HUES64 (cell line): Measurements from ENCODE around the gene U2SURP.

Source experiments
- H3K27ac ChIP-seq: 2 replicates; pipeline ENCODE4 v1.7.0; 2013; ENCODE audit warnings: low read depth, low read length, inconsistent platforms
- H3K27me3 ChIP-seq: 2 replicates; pipeline ENCODE4 v1.6.1; 2013; ENCODE audit warnings: mild to moderate bottlenecking, low read length; ENCODE audit not compliant: insufficient read depth
- H3K36me3 ChIP-seq: 2 replicates; pipeline ENCODE4 v1.6.1; 2013; ENCODE audit warnings: mild to moderate bottlenecking, low read length; ENCODE audit not compliant: insufficient read depth
- H3K4me1 ChIP-seq: 2 replicates; pipeline ENCODE4 v1.6.1; 2013; ENCODE audit warnings: mild to moderate bottlenecking, low read length, moderate library complexity; ENCODE audit not compliant: insufficient read depth
- H3K4me3 ChIP-seq: 2 replicates; pipeline ENCODE4 v1.5.1; 2013; ENCODE audit warnings: mild to moderate bottlenecking, low read length, moderate library complexity
- H3K9ac ChIP-seq: 2 replicates; pipeline ENCODE4 v1.6.1; 2013; ENCODE audit warnings: mild to moderate bottlenecking, low read depth, low read length
- H3K9me3 ChIP-seq: 2 replicates; pipeline ENCODE4 v1.6.1; 2013; ENCODE audit warnings: low read depth, low read length; ENCODE audit not compliant: insufficient read depth
- WGBS: fragments of 150-250, 120-280 bp; methylation state at CpG from one replicate; pipeline ENCODE4 v1.1.7; 2013; ENCODE audit warnings: missing lambda C conversion rate; 5-methylcytosine and 5-hydroxymethylcytosine counted together

Gene U2SURP

DNA sequence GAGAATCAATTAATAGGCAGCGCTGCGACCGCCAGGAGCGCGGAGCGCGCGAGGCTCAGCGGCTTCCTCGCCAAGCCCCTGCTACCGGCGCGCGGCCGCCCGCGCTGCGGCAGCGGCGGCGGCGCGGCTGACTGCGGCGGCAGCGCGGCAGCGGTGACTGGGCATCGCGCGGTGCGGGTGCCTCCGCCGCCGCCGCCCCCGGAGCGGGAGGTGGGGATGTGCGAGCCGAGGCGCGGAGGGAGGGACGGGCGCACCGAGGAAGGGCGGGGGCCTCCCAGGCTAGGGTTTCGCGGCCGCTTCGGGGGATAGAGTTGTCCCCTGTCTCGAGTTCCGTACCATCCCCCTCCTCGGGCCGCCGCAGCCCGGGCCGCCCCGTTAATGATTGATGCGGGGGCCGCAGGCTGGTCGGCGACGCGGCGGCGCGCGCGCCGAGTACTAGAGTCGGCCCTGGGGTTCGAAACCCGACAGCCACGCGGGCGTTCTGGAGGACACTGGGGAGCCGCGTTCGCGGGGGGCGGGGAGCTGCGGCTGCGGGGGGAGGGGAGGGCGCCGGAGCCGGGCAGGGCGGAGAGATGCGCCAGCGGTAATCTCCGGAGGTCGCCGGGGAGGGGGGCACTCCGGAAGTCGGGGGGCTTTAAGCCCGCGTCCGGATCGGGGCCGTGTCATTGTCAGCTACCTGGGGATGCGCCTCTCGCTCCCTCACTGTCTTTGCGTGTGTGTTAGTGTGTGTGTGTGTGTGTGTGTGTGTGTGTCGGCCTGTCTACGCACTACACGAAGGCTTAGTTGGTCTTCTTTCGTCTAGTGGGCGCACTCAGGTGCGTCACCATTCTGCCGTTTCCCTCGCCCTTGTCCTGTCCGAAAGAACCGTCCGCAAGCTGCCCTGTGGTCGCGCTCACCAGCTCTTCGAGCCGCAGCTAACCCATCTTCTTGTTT, 37.6 kb upstream of the U2SURP start, which contains the start of gene PAQR9:
PAQR9 (minus strand) TSS at position 159 of the 933 bp plus-strand sequence. CDS start 338 bp downstream, outside the sequence.
- H3K4me3 ChIP-seq, result peak within 1 kb of the TSS; percentile 67
- H3K9ac ChIP-seq, result peak within 1 kb of the TSS; percentile 71
- WGBS, result 1% methylated on average over 117 of the region's 117 CpGs
- H3K9me3 ChIP-seq, result no peaks in the 10 kb centered on the region
- no peaks in the 10 kb centered on the region for H3K36me3 ChIP-seq
- peaks cover 44% of the 10 kb centered on the region for H3K27me3 ChIP-seq
- H3K4me1 ChIP-seq, result peaks cover 7% of the 10 kb centered on the region; the same call in 1 of the 2 replicates
- H3K27ac ChIP-seq, result no peak within 1 kb of the TSS

DNA sequence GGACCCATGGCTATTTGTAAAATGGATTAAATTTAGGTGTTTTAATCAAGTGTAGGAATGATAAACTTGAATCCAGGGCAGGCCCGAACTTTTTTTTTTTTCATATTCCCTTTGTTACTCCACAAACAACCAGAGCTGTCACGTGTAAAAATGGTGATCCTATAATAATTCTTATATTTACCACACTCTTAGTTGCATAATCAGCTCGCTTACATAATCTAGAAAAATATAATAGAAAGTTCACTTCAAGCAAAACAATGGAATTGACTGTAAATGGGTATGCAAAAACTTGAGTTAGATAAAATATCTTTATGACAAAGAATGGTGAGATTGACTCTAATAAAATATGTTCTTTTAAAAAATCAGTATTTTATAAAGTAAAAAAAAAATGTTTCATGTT, 35.8 kb upstream of the U2SURP start:
- WGBS, result 100% methylated on average over 1 of the region's 3 CpGs
- no peak overlapping the region for H3K27ac ChIP-seq
- no peak overlapping the region for H3K9ac ChIP-seq
- H3K4me3 ChIP-seq, result no peak overlapping the region
- no peaks in the 10 kb centered on the region for H3K36me3 ChIP-seq
- H3K9me3 ChIP-seq, result no peaks in the 10 kb centered on the region
- peaks cover 44% of the 10 kb centered on the region for H3K27me3 ChIP-seq
- peaks cover 7% of the 10 kb centered on the region; the same call in 1 of the 2 replicates for H3K4me1 ChIP-seq

DNA sequence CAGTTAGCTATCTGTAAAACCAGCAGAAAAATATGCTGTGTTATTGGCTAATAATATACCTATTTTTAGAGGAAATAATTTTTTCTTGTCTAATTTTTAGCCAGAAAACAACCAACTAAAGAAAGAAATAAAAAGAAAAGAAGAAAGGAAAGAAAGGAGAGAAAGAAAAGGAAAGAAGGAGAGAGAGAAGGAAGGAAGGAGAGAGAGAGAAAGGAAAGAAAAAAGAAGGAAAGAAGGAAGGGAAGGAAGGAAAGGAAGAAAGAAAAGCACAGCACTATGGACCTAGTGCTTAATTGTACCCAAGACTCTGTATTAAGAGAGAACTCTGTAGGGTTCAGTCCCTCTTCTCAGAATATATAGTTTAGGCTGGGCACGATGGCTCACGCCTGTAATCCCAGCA, 34.6 kb upstream of the U2SURP start:
- Histone ChIP-seq H3K9me3 (no peaks in the 10 kb centered on the region), H3K4me3 (no peak overlapping the region), H3K27ac (no peak overlapping the region), H3K4me1 (peaks cover 1% of the 10 kb centered on the region; the same call in 1 of the 2 replicates), H3K36me3 (no peaks in the 10 kb centered on the region), H3K27me3 (peaks cover 38% of the 10 kb centered on the region), H3K9ac (no peak overlapping the region)
- WGBS, result 95% methylated on average over 2 of the region's 2 CpGs

DNA sequence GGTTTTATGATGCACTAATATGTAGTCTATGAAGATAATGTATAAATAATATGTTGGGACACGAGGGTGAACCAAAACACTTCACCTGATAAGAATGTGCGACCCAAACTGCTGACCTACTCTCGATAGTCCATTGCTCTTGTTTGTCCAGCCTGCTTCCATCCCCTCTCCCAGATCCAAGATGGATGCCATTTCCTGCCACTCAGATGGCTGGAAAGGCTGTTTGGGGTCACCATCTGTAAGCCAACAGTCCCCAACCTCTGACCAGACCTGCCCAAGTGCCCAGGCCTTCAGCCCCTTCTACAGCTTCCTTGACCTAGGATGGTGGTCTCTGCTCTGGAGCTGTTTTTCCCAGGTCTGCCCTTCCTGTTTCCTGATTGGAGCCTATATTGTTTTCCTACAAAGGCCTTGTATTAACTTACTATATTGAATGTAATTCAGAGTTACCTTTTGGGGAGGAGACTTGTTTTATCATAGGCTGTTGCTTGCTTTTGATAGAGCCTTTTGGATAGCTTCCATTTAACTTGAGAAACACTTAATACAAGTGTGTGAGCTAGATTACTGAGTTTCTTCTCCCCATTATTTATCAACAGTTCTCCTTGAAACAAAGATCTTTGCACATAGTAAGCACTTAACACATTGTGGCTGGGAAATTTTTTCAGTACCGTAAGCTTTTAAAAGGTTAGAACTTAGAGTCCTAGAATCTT, 32.9 kb upstream of the U2SURP start:
- 94% methylated on average over 4 of the region's 4 CpGs for WGBS
- Histone ChIP-seq H3K9ac (no peak overlapping the region), H3K4me3 (no peak overlapping the region), H3K36me3 (no peaks in the 10 kb centered on the region), H3K4me1 (no peaks in the 10 kb centered on the region), H3K27ac (no peak overlapping the region), H3K27me3 (peaks cover 23% of the 10 kb centered on the region), H3K9me3 (no peaks in the 10 kb centered on the region)

DNA sequence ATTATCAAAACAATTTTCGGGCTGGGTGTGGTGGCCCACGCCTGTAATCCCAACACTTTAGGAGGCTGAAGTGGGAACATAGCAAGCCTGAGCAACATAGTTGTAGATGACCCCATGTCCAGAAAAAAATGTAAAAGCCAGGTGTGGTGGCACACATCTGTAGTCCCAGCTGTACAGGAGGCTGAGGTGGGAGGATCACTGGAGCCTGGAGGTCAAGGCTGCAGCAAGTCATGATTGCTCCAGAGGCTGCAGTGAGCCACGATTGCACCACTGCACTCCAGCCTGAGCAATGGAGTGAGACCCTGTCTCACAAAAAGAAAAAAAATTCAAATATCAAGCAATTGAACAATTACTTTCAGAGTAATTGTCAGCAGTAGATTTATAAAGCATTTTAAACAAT, 29.9 kb upstream of the U2SURP start:
- no peaks in the 10 kb centered on the region for H3K36me3 ChIP-seq
- H3K4me3 ChIP-seq, result no peak overlapping the region
- no peak overlapping the region for H3K27ac ChIP-seq
- no peaks in the 10 kb centered on the region for H3K4me1 ChIP-seq
- no peaks in the 10 kb centered on the region for H3K9me3 ChIP-seq
- H3K27me3 ChIP-seq, result peaks cover 2% of the 10 kb centered on the region
- WGBS, result 92% methylated on average over 3 of the region's 3 CpGs
- no peak overlapping the region for H3K9ac ChIP-seq

DNA sequence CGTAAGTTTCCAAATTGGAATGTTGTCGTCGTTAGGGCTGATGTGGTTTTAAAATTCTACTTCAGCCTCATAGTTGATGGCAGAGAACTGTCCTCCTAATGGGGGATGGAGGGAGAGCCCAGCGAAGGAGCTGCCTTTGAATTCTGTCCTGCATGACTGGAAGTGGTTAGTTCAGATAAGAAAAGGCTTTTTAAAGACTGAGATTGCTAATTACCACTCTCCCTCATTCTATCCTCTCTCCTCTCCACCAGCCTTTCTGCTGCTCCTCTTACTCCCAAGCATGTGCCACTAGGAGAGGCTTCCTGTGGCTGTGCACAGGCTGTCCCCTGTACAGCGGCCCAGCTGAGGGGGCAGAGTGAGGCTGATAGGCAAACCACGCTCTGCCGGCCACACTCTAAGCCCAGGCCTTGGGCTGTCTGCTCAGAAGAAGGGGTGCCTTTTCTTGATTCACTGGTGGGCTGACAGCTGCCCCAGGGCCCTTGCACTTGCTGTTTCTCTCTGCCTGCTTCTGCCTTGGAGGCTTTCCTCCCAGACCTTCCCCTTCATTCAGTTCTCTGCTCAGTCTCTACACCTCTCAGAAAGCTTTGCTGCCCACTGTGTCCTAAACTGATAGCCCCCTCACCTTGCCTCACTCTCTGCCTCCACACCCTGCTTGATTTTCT, 29.1 kb upstream of the U2SURP start:
- Histone ChIP-seq H3K9ac (no peak overlapping the region), H3K4me3 (no peak overlapping the region), H3K27ac (no peak overlapping the region), H3K36me3 (no peaks in the 10 kb centered on the region), H3K9me3 (no peaks in the 10 kb centered on the region), H3K27me3 (no peaks in the 10 kb centered on the region), H3K4me1 (no peaks in the 10 kb centered on the region)
- 90% methylated on average over 7 of the region's 7 CpGs for WGBS

DNA sequence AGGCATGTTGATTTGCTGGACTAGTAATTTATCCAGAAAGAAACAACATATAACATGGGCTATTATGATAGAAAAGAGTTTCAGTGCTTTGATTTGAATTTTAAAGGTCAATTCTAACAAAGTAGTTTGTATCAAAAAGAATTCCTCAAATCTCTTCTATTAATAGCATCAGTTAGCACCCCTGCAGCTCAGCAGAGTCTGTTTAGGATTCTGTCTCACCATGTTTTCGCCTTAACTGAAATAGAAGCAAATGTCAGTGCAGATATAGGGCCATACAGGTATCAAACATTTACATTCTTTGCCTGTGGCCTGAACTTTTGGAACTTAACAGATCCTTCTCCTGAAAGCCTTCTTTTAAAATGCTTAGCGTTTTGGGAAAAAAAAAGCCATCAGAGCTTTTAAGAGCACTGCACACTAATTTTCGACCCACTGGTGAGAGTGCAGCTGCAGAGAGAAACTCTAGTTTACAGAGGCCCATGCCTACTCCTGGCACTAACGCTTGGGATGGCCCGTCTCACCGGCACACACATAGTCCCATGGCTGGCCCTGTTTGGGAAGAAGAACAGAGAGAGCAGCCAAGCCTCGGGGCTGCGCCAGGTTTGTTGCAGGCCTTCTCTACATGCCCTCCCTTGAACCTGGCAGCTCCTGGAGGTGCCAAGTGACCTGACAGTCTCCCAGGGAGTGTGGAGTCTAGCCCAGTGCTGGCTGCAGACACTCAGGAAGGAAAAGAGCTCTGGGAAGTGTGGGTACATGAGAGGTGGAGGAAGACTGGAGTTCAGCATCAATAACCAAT, 28.0 kb upstream of the U2SURP start:
- Histone ChIP-seq H3K4me1 (no peaks in the 10 kb centered on the region), H3K9ac (no peak overlapping the region), H3K4me3 (no peak overlapping the region), H3K27me3 (no peaks in the 10 kb centered on the region), H3K9me3 (no peaks in the 10 kb centered on the region), H3K36me3 (no peaks in the 10 kb centered on the region), H3K27ac (no peak overlapping the region)
- WGBS, result 90% methylated on average over 8 of the region's 8 CpGs

DNA sequence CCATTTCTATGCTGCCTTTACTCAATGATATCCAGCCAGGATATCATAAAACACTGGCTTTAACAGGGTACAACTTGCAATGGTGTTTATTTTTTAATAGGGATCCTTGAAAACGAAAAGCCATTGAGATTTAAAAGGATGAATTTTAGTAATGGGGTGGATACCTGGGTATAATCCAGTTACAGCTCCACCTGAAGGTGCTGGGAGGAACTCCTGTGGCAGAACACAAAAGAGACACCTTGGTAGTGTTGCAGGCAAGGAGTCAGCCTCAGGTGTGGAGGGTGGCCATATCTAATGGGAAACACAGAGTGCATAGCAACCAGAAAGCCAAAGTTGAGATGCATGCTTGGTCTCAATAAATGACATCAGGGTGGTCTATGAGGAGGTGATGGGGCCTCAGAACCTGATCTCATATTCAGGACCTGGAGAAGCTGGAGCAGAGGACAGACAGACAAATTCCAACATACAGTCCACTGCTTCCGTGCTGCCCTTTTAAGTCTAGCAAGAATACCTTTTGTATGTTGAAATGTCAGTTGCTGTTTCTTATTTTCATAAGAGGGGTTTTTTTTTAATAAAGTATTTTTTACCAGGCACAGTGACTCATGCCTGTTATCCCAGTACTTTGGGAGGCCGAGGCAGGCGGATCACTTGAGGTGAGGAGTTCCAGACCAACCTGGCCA, 25.9 kb upstream of the U2SURP start:
- Histone ChIP-seq H3K4me3 (no peak overlapping the region), H3K4me1 (no peaks in the 10 kb centered on the region), H3K9me3 (no peaks in the 10 kb centered on the region), H3K27me3 (no peaks in the 10 kb centered on the region), H3K27ac (no peak overlapping the region), H3K36me3 (no peaks in the 10 kb centered on the region), H3K9ac (no peak overlapping the region)
- 96% methylated on average over 4 of the region's 4 CpGs for WGBS

DNA sequence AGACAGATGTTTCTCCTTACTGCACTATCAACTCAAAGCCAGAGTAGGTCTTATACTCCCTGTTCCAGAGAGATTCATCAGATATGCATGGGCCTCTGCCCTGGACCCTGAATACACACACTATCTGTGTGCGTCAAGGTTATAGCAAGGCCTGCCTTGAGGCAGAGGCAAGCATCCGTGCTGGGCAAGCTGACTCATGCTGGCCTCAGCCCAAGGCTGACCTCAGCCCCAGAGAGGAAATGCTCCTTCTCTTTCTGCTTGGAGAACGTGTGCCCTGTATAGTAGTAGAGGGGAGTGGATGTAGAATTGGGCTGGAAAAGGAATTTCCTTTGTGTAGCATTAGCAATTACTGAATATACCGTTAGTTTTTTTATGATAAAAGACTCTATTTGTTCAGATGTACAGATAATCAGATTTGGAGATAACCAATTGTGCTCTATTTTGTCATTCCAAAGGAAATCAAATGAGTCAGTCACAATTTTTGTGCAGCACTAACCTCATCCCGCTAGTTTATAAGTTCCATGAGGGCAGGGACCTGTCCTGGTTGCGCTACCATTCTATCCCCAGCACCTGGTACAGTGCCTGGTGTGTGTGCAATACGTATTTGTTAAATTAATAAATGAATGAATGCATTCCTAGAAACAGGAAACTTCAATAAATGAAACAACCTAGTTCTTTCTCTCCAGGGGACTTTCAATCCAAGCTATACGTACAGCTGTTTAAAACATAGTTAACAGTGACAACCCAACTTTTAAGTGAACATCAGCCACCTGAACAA, 24.6 kb upstream of the U2SURP start:
- Histone ChIP-seq H3K4me3 (no peak overlapping the region), H3K4me1 (peaks cover 7% of the 10 kb centered on the region), H3K9ac (no peak overlapping the region), H3K27ac (no peak overlapping the region), H3K27me3 (no peaks in the 10 kb centered on the region), H3K36me3 (no peaks in the 10 kb centered on the region), H3K9me3 (no peaks in the 10 kb centered on the region)
- 77% methylated on average over 7 of the region's 8 CpGs for WGBS

DNA sequence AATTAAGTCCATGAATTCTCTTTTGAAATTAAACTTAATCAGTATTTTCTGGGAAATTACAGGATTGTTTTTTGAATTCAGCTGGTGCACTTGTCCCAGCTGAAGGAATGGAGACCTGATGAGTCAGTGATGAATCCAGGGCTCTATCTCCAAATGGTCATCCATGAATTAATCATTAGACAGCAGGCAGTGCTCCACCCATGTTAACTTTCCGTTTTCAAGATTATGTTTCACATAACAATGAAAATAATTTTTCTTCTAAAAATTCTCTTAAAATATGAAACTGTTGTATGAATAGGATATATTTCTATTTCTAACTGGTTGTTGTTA, 24.0 kb upstream of the U2SURP start:
- no CpG with 5 or more reads among the region's 1 CpG for WGBS
- Histone ChIP-seq H3K27ac (no peak overlapping the region), H3K4me1 (peaks cover 13% of the 10 kb centered on the region)

More for the DNA sequence above, 24.0 kb upstream of the U2SURP start:
- no peaks in the 10 kb centered on the region for H3K27me3 ChIP-seq
- no peak overlapping the region for H3K4me3 ChIP-seq
- H3K9ac ChIP-seq, result no peak overlapping the region
- no peaks in the 10 kb centered on the region for H3K9me3 ChIP-seq
- no peaks in the 10 kb centered on the region for H3K36me3 ChIP-seq
